NT2/D1 (cell line): ENCODE results near the gene DGKH.

Experiments
- DNase-seq: peaks from one replicate; pipeline ENCODE4 v3.0.0-alpha.2; 2011; ENCODE audit warnings: low read depth, low spot score
- H3K27me3 ChIP-seq: 2 replicates; pipeline ENCODE4 v1.6.0; 2011; ENCODE audit warnings: mild to moderate bottlenecking; ENCODE audit not compliant: insufficient read length, insufficient read depth
- H3K36me3 ChIP-seq: 2 replicates; pipeline ENCODE4 v1.6.1; 2011; ENCODE audit warnings: mild to moderate bottlenecking, low read length, mixed read lengths; ENCODE audit not compliant: insufficient read depth, insufficient read length
- H3K4me1 ChIP-seq: 2 replicates; pipeline ENCODE4 v1.5.1; 2011; ENCODE audit not compliant: insufficient read depth, insufficient read length
- H3K4me3 ChIP-seq: 2 replicates; pipeline ENCODE4 v1.5.1; 2011; ENCODE audit warnings: low read depth; ENCODE audit not compliant: insufficient read length
- H3K9ac ChIP-seq: 2 replicates; pipeline ENCODE4 v1.6.0; 2011; ENCODE audit warnings: low read depth; ENCODE audit not compliant: insufficient read length
- H3K9me3 ChIP-seq: 2 replicates; pipeline ENCODE4 v1.5.1; 2011; ENCODE audit warnings: mild to moderate bottlenecking, low read length; ENCODE audit not compliant: insufficient read depth
- SUZ12 ChIP-seq: IDR thresholded peaks from 2 replicates; pipeline ENCODE4 v1.6.1; 2011; ENCODE audit not compliant: insufficient read length, insufficient read depth; ENCODE audit errors: extremely low read depth
- YY1 ChIP-seq: IDR thresholded peaks from 2 replicates; pipeline ENCODE4 v1.6.1; 2011; ENCODE audit not compliant: insufficient read length, insufficient read depth
- ZNF274 ChIP-seq: IDR thresholded peaks from 2 replicates; pipeline ENCODE4 v1.6.1; 2011; ENCODE audit warnings: mild to moderate bottlenecking, low read depth, low read length

DGKH gene

GRCh38 chr13:42272115-42272803 is 223.8 kb downstream of the DGKH start, which contains the start of gene AKAP11:
Gene AKAP11 (plus strand): TSS chr13:42272152. CDS start chr13:42286349, 14,197 bp downstream.
- Histone ChIP-seq H3K36me3 (no peaks in the 10 kb centered on the region), H3K4me3 (peak within 1 kb of the TSS; percentile 68), H3K9ac (peak within 1 kb of the TSS; percentile 94), H3K9me3 (peaks cover 25% of the 10 kb centered on the region; the same call in 1 of the 2 replicates), H3K27me3 (no peaks in the 10 kb centered on the region), H3K4me1 (no peaks in the 10 kb centered on the region)
- peak; percentile 6 for DNase-seq
- TF ChIP-seq YY1 (no peak), ZNF274 (no peak), SUZ12 (no peak)

GRCh38 chr13:42272804-42273175 is 224.3 kb downstream of the DGKH start:
- H3K9ac ChIP-seq, result peak overlapping the region; percentile 94

GRCh38 chr13:42274386-42275097 is 226.1 kb downstream of the DGKH start:
- Histone ChIP-seq H3K9me3 (peaks cover 18% of the 10 kb centered on the region; the same call in 1 of the 2 replicates), H3K36me3 (no peaks in the 10 kb centered on the region), H3K27me3 (no peaks in the 10 kb centered on the region), H3K9ac (no peak overlapping the region), H3K4me1 (no peaks in the 10 kb centered on the region), H3K4me3 (no peak overlapping the region)
- TF ChIP-seq SUZ12, result no peak
- TF ChIP-seq ZNF274, result no peak
- TF ChIP-seq YY1, result no peak
- DNase-seq, result no peak

More at GRCh38 chr13:42272804-42273175, 224.3 kb downstream of the DGKH start:
- TF ChIP-seq ZNF274 (no peak), YY1 (no peak), SUZ12 (no peak)
- Histone ChIP-seq H3K4me3 (peak overlapping the region; percentile 68), H3K4me1 (no peaks in the 10 kb centered on the region), H3K36me3 (no peaks in the 10 kb centered on the region), H3K27me3 (no peaks in the 10 kb centered on the region), H3K9me3 (peaks cover 25% of the 10 kb centered on the region; the same call in 1 of the 2 replicates)
- DNase-seq, result no peak

- TF ChIP-seq YY1, result no peak
- no peak for TF ChIP-seq ZNF274
- no peak for TF ChIP-seq SUZ12
- Histone ChIP-seq H3K27me3 (no peaks in the 10 kb centered on the region), H3K9me3 (peaks cover 13% of the 10 kb centered on the region; the same call in 1 of the 2 replicates), H3K36me3 (no peaks in the 10 kb centered on the region), H3K9ac (no peak overlapping the region), H3K4me1 (no peaks in the 10 kb centered on the region), H3K4me3 (no peak overlapping the region)
- no peak for DNase-seq
These were observed 226.6 kb downstream of the DGKH start for GRCh38 chr13:42275098-42275471.

GRCh38 chr13:42275506-42275905 is 227.1 kb downstream of the DGKH start:
- DNase-seq, result no peak
- Histone ChIP-seq H3K4me1 (no peaks in the 10 kb centered on the region), H3K4me3 (no peak overlapping the region), H3K36me3 (no peaks in the 10 kb centered on the region), H3K9me3 (peaks cover 9% of the 10 kb centered on the region; the same call in 1 of the 2 replicates), H3K27me3 (no peaks in the 10 kb centered on the region), H3K9ac (no peak overlapping the region)
- no peak for TF ChIP-seq YY1
- no peak for TF ChIP-seq SUZ12
- TF ChIP-seq ZNF274, result no peak

GRCh38 chr13:42276683-42277082 is 228.2 kb downstream of the DGKH start:
- no peak for TF ChIP-seq SUZ12
- TF ChIP-seq ZNF274, result no peak
- no peak for TF ChIP-seq YY1
- Histone ChIP-seq H3K9ac (no peak overlapping the region), H3K36me3 (no peaks in the 10 kb centered on the region), H3K4me1 (no peaks in the 10 kb centered on the region), H3K4me3 (no peak overlapping the region), H3K27me3 (no peaks in the 10 kb centered on the region), H3K9me3 (no peaks in the 10 kb centered on the region)
- DNase-seq, result no peak

GRCh38 chr13:42277618-42278276 is 229.3 kb downstream of the DGKH start:
- H3K27me3 ChIP-seq, result no peaks in the 10 kb centered on the region
- no peak for DNase-seq
- no peak overlapping the region for H3K4me3 ChIP-seq
- H3K4me1 ChIP-seq, result no peaks in the 10 kb centered on the region
- H3K9me3 ChIP-seq, result no peaks in the 10 kb centered on the region
- H3K9ac ChIP-seq, result no peak overlapping the region
- no peak for TF ChIP-seq YY1
- no peak for TF ChIP-seq ZNF274
- TF ChIP-seq SUZ12, result no peak
- no peaks in the 10 kb centered on the region for H3K36me3 ChIP-seq
